ENCODE measurements around the gene TMEM108. TPM values are rescaled to one million over a fixed set of nuclear protein-coding genes. Genes with fewer than 3 reads are reported as not detected.

The TMEM108 gene
- total RNA-seq, 4 donors from 2014 or later: 0.70 to 4.0 (median 1.4) TPM

- Histone ChIP-seq H3K27ac (no peak overlapping the region), H3K9me3 (no peaks in the 10 kb centered on the region), H3K4me1 (no peaks in the 10 kb centered on the region), H3K27me3 (no peaks in the 10 kb centered on the region), H3K4me3 (no peak overlapping the region), H3K36me3 (no peaks in the 10 kb centered on the region)
- 73% methylated on average over 4 of the region's 4 CpGs for WGBS
- no peak for TF ChIP-seq EP300 (IDR thresholded peaks at IDR 0.05)
- no peak for DNase-seq (ENCODE audit: low spot score in 2 of 2)
These were observed 316.5 kb downstream of the TMEM108 start for GRCh38 chr3:133354721-133355120.

GRCh38 chr3:133360476-133360875, 322.3 kb downstream of the TMEM108 start:
- H3K4me1 ChIP-seq: no peaks in the 10 kb centered on the region
- H3K27me3 ChIP-seq: no peaks in the 10 kb centered on the region
- no peak overlapping the region for H3K4me3 ChIP-seq
- no peak overlapping the region for H3K27ac ChIP-seq
- no peaks in the 10 kb centered on the region for H3K9me3 ChIP-seq
- H3K36me3 ChIP-seq: no peaks in the 10 kb centered on the region
- WGBS: 90% methylated on average over 2 of the region's 2 CpGs
- no peak for TF ChIP-seq POLR2A (IDR thresholded peaks at IDR 0.05)
- TF ChIP-seq CTCF (IDR thresholded peaks at IDR 0.05): no peak
- TF ChIP-seq POLR2AphosphoS5 (IDR thresholded peaks at IDR 0.05): no peak
- no peak for TF ChIP-seq EP300 (IDR thresholded peaks at IDR 0.05)
- DNase-seq (ENCODE audit: low spot score in 2 of 2): no peak

- WGBS: 90% methylated on average over 2 of the region's 2 CpGs
- no peak for DNase-seq (ENCODE audit: low spot score in 2 of 2)
- Histone ChIP-seq H3K27me3 (no peaks in the 10 kb centered on the region), H3K4me1 (no peaks in the 10 kb centered on the region), H3K27ac (no peak overlapping the region), H3K4me3 (no peak overlapping the region), H3K36me3 (no peaks in the 10 kb centered on the region), H3K9me3 (no peaks in the 10 kb centered on the region)
- TF ChIP-seq POLR2AphosphoS5 (IDR thresholded peaks at IDR 0.05) (no peak), EP300 (IDR thresholded peaks at IDR 0.05) (no peak), POLR2A (IDR thresholded peaks at IDR 0.05) (no peak), CTCF (IDR thresholded peaks at IDR 0.05) (no peak)
These were observed 322.8 kb downstream of the TMEM108 start for GRCh38 chr3:133361011-133361410.

GRCh38 chr3:133361435-133361834, 323.2 kb downstream of the TMEM108 start:
- H3K27me3 ChIP-seq: no peaks in the 10 kb centered on the region
- TF ChIP-seq EP300 (IDR thresholded peaks at IDR 0.05) (no peak), POLR2AphosphoS5 (IDR thresholded peaks at IDR 0.05) (no peak), POLR2A (IDR thresholded peaks at IDR 0.05) (no peak), CTCF (IDR thresholded peaks at IDR 0.05) (no peak)
- 80% methylated on average over 4 of the region's 4 CpGs for WGBS
- H3K27ac ChIP-seq: no peak overlapping the region
- H3K4me1 ChIP-seq: no peaks in the 10 kb centered on the region
- no peak overlapping the region for H3K4me3 ChIP-seq
- DNase-seq (ENCODE audit: low spot score in 2 of 2): no peak
- H3K36me3 ChIP-seq: no peaks in the 10 kb centered on the region
- no peaks in the 10 kb centered on the region for H3K9me3 ChIP-seq

- H3K27me3 ChIP-seq: no peaks in the 10 kb centered on the region
- H3K27ac ChIP-seq: no peak overlapping the region
- no peaks in the 10 kb centered on the region for H3K36me3 ChIP-seq
- 83% methylated on average over 4 of the region's 4 CpGs for WGBS
- H3K9me3 ChIP-seq: no peaks in the 10 kb centered on the region
- H3K4me1 ChIP-seq: no peaks in the 10 kb centered on the region
- no peak for TF ChIP-seq CTCF (IDR thresholded peaks at IDR 0.05)
- TF ChIP-seq EP300 (IDR thresholded peaks at IDR 0.05): no peak
- no peak for TF ChIP-seq POLR2A (IDR thresholded peaks at IDR 0.05)
- TF ChIP-seq POLR2AphosphoS5 (IDR thresholded peaks at IDR 0.05): no peak
- DNase-seq (ENCODE audit: low spot score in 2 of 2): no peak
- H3K4me3 ChIP-seq: no peak overlapping the region
These were observed 324.3 kb downstream of the TMEM108 start for GRCh38 chr3:133362539-133362938.

GRCh38 chr3:133364704-133365103, 326.5 kb downstream of the TMEM108 start:
- Histone ChIP-seq H3K27me3 (no peaks in the 10 kb centered on the region), H3K4me3 (no peak overlapping the region), H3K27ac (no peak overlapping the region), H3K36me3 (no peaks in the 10 kb centered on the region), H3K9me3 (no peaks in the 10 kb centered on the region), H3K4me1 (no peaks in the 10 kb centered on the region)
- DNase-seq (ENCODE audit: low spot score in 2 of 2): no peak
- WGBS: 91% methylated on average over 4 of the region's 4 CpGs
- TF ChIP-seq POLR2AphosphoS5 (IDR thresholded peaks at IDR 0.05): no peak
- no peak for TF ChIP-seq CTCF (IDR thresholded peaks at IDR 0.05)
- TF ChIP-seq EP300 (IDR thresholded peaks at IDR 0.05): no peak
- TF ChIP-seq POLR2A (IDR thresholded peaks at IDR 0.05): no peak

Measured in suprapubic skin (tissue), 4 donors.